Trophoblast cell (in vitro differentiated cells and primary cell): ENCODE measurements around the gene C10orf143.

Source experiments
- DNase-seq, 2 donors: peaks; one replicate each; pipeline ENCODE4 v3.0.0-alpha.2; 2016
- H2AFZ ChIP-seq: 2 replicates; pipeline ENCODE4 v1.6.1; 2013; ENCODE audit warnings: low read length, moderate library complexity, mild to moderate bottlenecking; ENCODE audit not compliant: insufficient read depth, poor library complexity
- H2AK5ac ChIP-seq: 2 replicates; pipeline ENCODE4 v1.6.1; 2013; ENCODE audit warnings: mild to moderate bottlenecking, low read length
- H2BK120ac ChIP-seq: 2 replicates; pipeline ENCODE4 v1.6.1; 2013; ENCODE audit warnings: low read length, mild to moderate bottlenecking, moderate library complexity; ENCODE audit not compliant: insufficient read depth, poor library complexity
- H2BK12ac ChIP-seq: 2 replicates; pipeline ENCODE4 v1.6.1; 2013; ENCODE audit warnings: mild to moderate bottlenecking, low read length, moderate library complexity
- H2BK5ac ChIP-seq: 2 replicates; pipeline ENCODE4 v1.6.1; 2013; ENCODE audit warnings: low read length, low read depth, moderate library complexity, mild to moderate bottlenecking; ENCODE audit not compliant: poor library complexity
- H3K14ac ChIP-seq: 2 replicates; pipeline ENCODE4 v1.6.1; 2013; ENCODE audit warnings: mild to moderate bottlenecking, low read length
- H3K18ac ChIP-seq: 2 replicates; pipeline ENCODE4 v1.6.1; 2013; ENCODE audit warnings: mild to moderate bottlenecking, low read length
- H3K23ac ChIP-seq: 2 replicates; pipeline ENCODE4 v1.6.1; 2013; ENCODE audit warnings: low read length
- H3K27ac ChIP-seq: 2 replicates; pipeline ENCODE4 v1.5.1; 2013; ENCODE audit warnings: low read depth, mild to moderate bottlenecking, inconsistent platforms, low read length, moderate library complexity
- H3K27me3 ChIP-seq: 2 replicates; pipeline ENCODE4 v1.6.1; 2013; ENCODE audit warnings: inconsistent platforms, mild to moderate bottlenecking, low read length, moderate library complexity; ENCODE audit not compliant: insufficient read depth
- H3K36me3 ChIP-seq, 2 experiments: 1 replicate in 1 of 2; 2 replicates in 1 of 2; pipeline ENCODE4 v1.6.1; 2013; ENCODE audit warnings: low read length in 2 of 2, mild to moderate bottlenecking in 2 of 2, moderate library complexity in 1 of 2; ENCODE audit not compliant: insufficient read depth in 2 of 2, control insufficient read depth in 1 of 2
- H3K4ac ChIP-seq: 2 replicates; pipeline ENCODE4 v1.6.1; 2013; ENCODE audit warnings: low read depth, mild to moderate bottlenecking, low read length, moderate library complexity
- H3K4me1 ChIP-seq, 2 experiments: 1 replicate in 1 of 2; 2 replicates in 1 of 2; pipeline ENCODE4 v1.6.1; 2013; ENCODE audit warnings: low read length in 2 of 2, mild to moderate bottlenecking in 2 of 2, moderate library complexity in 1 of 2; ENCODE audit not compliant: insufficient read depth in 2 of 2, control insufficient read depth in 1 of 2
- H3K4me2 ChIP-seq: 2 replicates; pipeline ENCODE4 v1.6.1; 2013; ENCODE audit warnings: inconsistent platforms, mild to moderate bottlenecking, low read length, moderate library complexity
- H3K4me3 ChIP-seq: 2 replicates; pipeline ENCODE4 v1.5.1; 2013; ENCODE audit warnings: mild to moderate bottlenecking, low read depth, low read length, inconsistent platforms
- H3K79me1 ChIP-seq: one replicate; pipeline ENCODE4 v1.6.1; 2013; ENCODE audit warnings: low read length
- H3K79me2 ChIP-seq: 2 replicates; pipeline ENCODE4 v1.6.1; 2013; ENCODE audit warnings: low read length, mild to moderate bottlenecking; ENCODE audit not compliant: control insufficient read depth, insufficient read depth, poor library complexity
- H3K9ac ChIP-seq: 2 replicates; pipeline ENCODE4 v1.6.1; 2013; ENCODE audit warnings: mild to moderate bottlenecking, low read length
- H3K9me3 ChIP-seq: 2 replicates; pipeline ENCODE4 v1.6.1; 2013; ENCODE audit warnings: low read depth, mild to moderate bottlenecking, control low read depth, inconsistent platforms, low read length; ENCODE audit not compliant: insufficient read depth
- H4K12ac ChIP-seq: 2 replicates; pipeline ENCODE4 v1.6.1; 2013; ENCODE audit warnings: low read depth, mild to moderate bottlenecking, low read length, moderate library complexity
- H4K8ac ChIP-seq: 2 replicates; pipeline ENCODE4 v1.6.1; 2013; ENCODE audit warnings: low read depth, mild to moderate bottlenecking, low read length, moderate library complexity
- H4K91ac ChIP-seq: one replicate; pipeline ENCODE4 v1.6.1; 2013; ENCODE audit warnings: low read depth, mild to moderate bottlenecking, low read length, moderate library complexity
- WGBS: extraction: QIAGEN DNeasy Blood & Tissue Kit; methylation state at CpG from one replicate; pipeline ENCODE4 v1.1.7; 2013; ENCODE audit warnings: missing lambda C conversion rate; ENCODE audit not compliant: insufficient read length, insufficient coverage; ENCODE audit errors: extremely low coverage; 5-methylcytosine and 5-hydroxymethylcytosine counted together

The C10orf143 gene

DNA sequence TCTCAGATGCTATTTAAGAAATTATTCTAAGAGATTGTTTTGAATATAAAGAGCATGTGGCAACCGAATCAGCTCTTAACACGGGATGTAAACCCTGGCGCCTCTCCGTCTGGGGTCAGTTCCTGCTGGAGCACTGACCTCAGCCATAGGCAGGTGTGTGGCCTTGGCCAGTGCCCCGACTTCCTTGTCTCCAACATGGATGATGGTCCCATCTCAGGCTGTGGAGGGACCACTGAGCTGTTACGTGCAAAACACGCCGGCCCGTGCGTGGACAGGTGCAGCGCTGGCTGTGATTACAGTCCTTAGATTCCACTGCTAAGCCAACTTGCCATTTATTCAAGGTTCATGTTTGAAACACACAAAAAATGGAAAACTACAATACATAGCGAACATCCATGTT, 59.9 kb downstream of the C10orf143 start:
- H2BK5ac ChIP-seq: no peak overlapping the region
- H3K4me3 ChIP-seq: no peak overlapping the region
- no peaks in the 10 kb centered on the region for H3K36me3 ChIP-seq
- no peaks in the 10 kb centered on the region for H3K79me1 ChIP-seq
- no CpG with 5 or more reads among the region's 12 CpGs for WGBS
- no peak overlapping the region for H3K14ac ChIP-seq
- H3K9me3 ChIP-seq: peaks cover 8% of the 10 kb centered on the region
- no peak overlapping the region for H4K91ac ChIP-seq
- H3K23ac ChIP-seq: no peak overlapping the region
- H3K4me2 ChIP-seq: no peak overlapping the region
- H4K8ac ChIP-seq: no peak overlapping the region
- no peak overlapping the region for H4K12ac ChIP-seq
- no peak for DNase-seq
- H3K27ac ChIP-seq: no peak overlapping the region
- H2BK120ac ChIP-seq: no peak overlapping the region
- H2BK12ac ChIP-seq: no peak overlapping the region
- H3K79me2 ChIP-seq: no peaks in the 10 kb centered on the region
- H2AFZ ChIP-seq: no peak overlapping the region
- no peak overlapping the region for H2AK5ac ChIP-seq
- H3K4ac ChIP-seq: no peak overlapping the region
- H3K4me1 ChIP-seq: no peaks in the 10 kb centered on the region
- no peak overlapping the region for H3K9ac ChIP-seq
- H3K18ac ChIP-seq: no peak overlapping the region
- H3K27me3 ChIP-seq: no peaks in the 10 kb centered on the region

DNA sequence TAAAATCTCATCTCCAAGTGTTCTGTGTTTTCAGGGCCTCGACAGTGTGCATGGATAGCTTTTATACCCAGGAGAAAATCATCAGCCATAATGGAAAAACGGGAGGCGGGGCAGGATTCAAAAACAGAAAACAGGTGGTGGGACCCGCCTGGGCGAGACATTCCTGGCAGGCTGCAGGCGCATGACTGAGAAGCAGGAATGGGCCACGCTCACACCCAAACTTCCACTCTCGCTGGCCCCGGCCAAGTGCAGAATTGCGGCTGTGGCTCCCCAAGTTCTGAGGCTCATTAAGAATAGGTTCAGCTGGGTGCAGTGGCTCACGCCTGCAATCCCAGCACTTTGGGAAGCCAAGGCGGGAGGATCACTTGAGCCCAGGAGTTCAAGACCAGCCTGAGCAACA, 60.6 kb downstream of the C10orf143 start:
- Histone ChIP-seq H2AK5ac (no peak overlapping the region), H3K4me1 (no peaks in the 10 kb centered on the region), H2AFZ (no peak overlapping the region), H3K18ac (no peak overlapping the region), H3K9me3 (peaks cover 8% of the 10 kb centered on the region), H3K14ac (no peak overlapping the region), H4K12ac (no peak overlapping the region), H2BK120ac (no peak overlapping the region), H3K23ac (no peak overlapping the region), H3K4ac (no peak overlapping the region), H3K4me2 (no peak overlapping the region), H3K79me1 (no peaks in the 10 kb centered on the region), H3K27ac (no peak overlapping the region), H2BK5ac (no peak overlapping the region), H3K27me3 (no peaks in the 10 kb centered on the region), H2BK12ac (no peak overlapping the region), H3K36me3 (no peaks in the 10 kb centered on the region), H3K4me3 (no peak overlapping the region), H4K8ac (no peak overlapping the region), H3K9ac (no peak overlapping the region), H4K91ac (no peak overlapping the region), H3K79me2 (no peaks in the 10 kb centered on the region)
- no peak for DNase-seq
- no CpG with 5 or more reads among the region's 12 CpGs for WGBS

DNA sequence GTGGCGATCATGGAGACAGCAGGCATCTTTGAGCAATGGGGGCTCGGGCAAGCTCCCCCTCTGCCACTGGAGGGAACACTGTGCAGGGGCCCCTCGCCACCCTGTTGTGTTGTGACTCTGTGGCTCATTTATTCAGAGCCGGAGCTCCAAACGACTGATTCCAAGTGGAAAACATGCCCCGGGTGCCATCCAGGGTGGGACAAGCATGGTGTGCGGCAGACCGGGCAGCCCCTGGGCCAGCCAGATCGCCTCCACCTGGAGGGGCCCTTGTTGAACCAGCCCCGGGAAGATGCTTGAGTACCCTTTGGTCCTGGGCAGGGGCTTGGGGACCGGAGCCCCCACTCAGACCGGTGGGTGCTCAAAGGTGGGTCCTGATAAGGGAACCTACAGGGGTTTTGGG, 61.4 kb downstream of the C10orf143 start:
- no CpG with 5 or more reads among the region's 12 CpGs for WGBS
- no peaks in the 10 kb centered on the region for H3K27me3 ChIP-seq
- no peak overlapping the region for H2BK12ac ChIP-seq

DNA sequence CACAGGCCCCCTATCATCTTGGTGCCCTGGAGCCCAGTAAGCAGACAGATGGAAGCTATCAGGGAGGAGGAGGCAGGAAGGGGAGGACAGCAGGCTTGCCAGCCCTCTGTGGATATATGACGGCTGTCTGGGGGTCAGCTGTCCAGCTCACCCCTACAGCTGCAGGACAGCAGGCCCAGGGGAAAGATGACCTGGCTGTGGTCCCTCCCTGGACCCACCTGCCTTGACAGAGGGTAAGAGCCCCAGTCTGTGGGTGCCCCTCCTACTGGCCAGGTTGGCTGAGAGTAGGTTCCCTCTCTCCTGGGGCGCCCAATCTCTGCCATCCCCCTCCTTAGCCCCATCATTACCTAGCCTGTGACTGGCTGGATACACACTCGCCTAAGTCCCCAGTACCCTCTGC, 62.5 kb downstream of the C10orf143 start:
- H2AFZ ChIP-seq: no peak overlapping the region
- H2BK12ac ChIP-seq: no peak overlapping the region
- no peaks in the 10 kb centered on the region for H3K79me2 ChIP-seq
- H3K23ac ChIP-seq: no peak overlapping the region
- H2AK5ac ChIP-seq: no peak overlapping the region
- H3K27ac ChIP-seq: no peak overlapping the region
- no peak overlapping the region for H2BK120ac ChIP-seq
- H3K36me3 ChIP-seq: no peaks in the 10 kb centered on the region
- no peak overlapping the region for H2BK5ac ChIP-seq
- H4K91ac ChIP-seq: no peak overlapping the region
- no peak overlapping the region for H3K4ac ChIP-seq
- no peak overlapping the region for H3K14ac ChIP-seq
- H3K4me2 ChIP-seq: no peak overlapping the region
- H3K27me3 ChIP-seq: no peaks in the 10 kb centered on the region
- H4K8ac ChIP-seq: no peak overlapping the region
- peaks cover 2% of the 10 kb centered on the region for H3K9me3 ChIP-seq
- no peak overlapping the region for H3K18ac ChIP-seq
- no peak overlapping the region for H3K4me3 ChIP-seq
- no peaks in the 10 kb centered on the region for H3K79me1 ChIP-seq
- no peak for DNase-seq
- no peaks in the 10 kb centered on the region for H3K4me1 ChIP-seq
- no peak overlapping the region for H4K12ac ChIP-seq
- no peak overlapping the region for H3K9ac ChIP-seq
- WGBS: no CpG with 5 or more reads among the region's 3 CpGs

More for the DNA sequence above, 61.4 kb downstream of the C10orf143 start:
- Histone ChIP-seq H3K4me1 (no peaks in the 10 kb centered on the region), H3K23ac (no peak overlapping the region), H3K14ac (no peak overlapping the region), H3K9me3 (peaks cover 8% of the 10 kb centered on the region), H3K4me2 (no peak overlapping the region), H3K36me3 (no peaks in the 10 kb centered on the region), H4K91ac (no peak overlapping the region), H3K9ac (no peak overlapping the region), H3K4ac (no peak overlapping the region), H2AK5ac (no peak overlapping the region), H2AFZ (no peak overlapping the region), H3K4me3 (no peak overlapping the region), H2BK120ac (no peak overlapping the region), H2BK5ac (no peak overlapping the region), H3K79me1 (no peaks in the 10 kb centered on the region), H3K27ac (no peak overlapping the region), H4K8ac (no peak overlapping the region), H3K18ac (no peak overlapping the region), H4K12ac (no peak overlapping the region), H3K79me2 (no peaks in the 10 kb centered on the region)
- no peak for DNase-seq
